GM18499 (cell line): ENCODE data around the gene ELMO1.

Experiments used
- ATAC-seq: cut with Tn5 transposase; IDR thresholded peaks from one replicate; pipeline ENCODE4 v1.9.1; 2021; ENCODE audit warnings: moderate number of reproducible peaks; ENCODE audit not compliant: insufficient read depth, unreplicated experiment

ELMO1 gene

GRCh38 chr7:36844374-36844773 is 604.3 kb downstream of the ELMO1 start:
- ATAC-seq = no peak

- ATAC-seq = no peak
These were observed 607.8 kb downstream of the ELMO1 start for GRCh38 chr7:36840904-36841303.

GRCh38 chr7:36838616-36839225 is 609.9 kb downstream of the ELMO1 start:
- no peak for ATAC-seq

GRCh38 chr7:36831049-36831448 is 617.6 kb downstream of the ELMO1 start:
- ATAC-seq = no peak

GRCh38 chr7:36827726-36828703 is 620.6 kb downstream of the ELMO1 start:
- no peak for ATAC-seq

- ATAC-seq = no peak
These were observed 623.2 kb downstream of the ELMO1 start for GRCh38 chr7:36825501-36825900.

GRCh38 chr7:36823353-36823752 is 625.3 kb downstream of the ELMO1 start:
- no peak for ATAC-seq

- ATAC-seq = no peak
These were observed 627.0 kb downstream of the ELMO1 start for GRCh38 chr7:36821617-36822016.

GRCh38 chr7:36820527-36821170 is 628.0 kb downstream of the ELMO1 start:
- no peak for ATAC-seq

- no peak for ATAC-seq
These were observed 629.0 kb downstream of the ELMO1 start for GRCh38 chr7:36819639-36820038.

GRCh38 chr7:36814311-36814710 is 634.4 kb downstream of the ELMO1 start:
- ATAC-seq = no peak

GRCh38 chr7:36811807-36812206 is 636.9 kb downstream of the ELMO1 start:
- no peak for ATAC-seq

- ATAC-seq = no peak
These were observed 638.2 kb downstream of the ELMO1 start for GRCh38 chr7:36810489-36810888.

GRCh38 chr7:36810032-36810431 is 638.6 kb downstream of the ELMO1 start:
- ATAC-seq = no peak

- no peak for ATAC-seq
These were observed 639.2 kb downstream of the ELMO1 start for GRCh38 chr7:36809510-36809909.

- no peak for ATAC-seq
These were observed 639.6 kb downstream of the ELMO1 start for GRCh38 chr7:36809086-36809485.

- no peak for ATAC-seq
These were observed 641.8 kb downstream of the ELMO1 start for GRCh38 chr7:36806891-36807290.
